Mesothelial cell of epicardium (in vitro differentiated cells): Measurements from ENCODE around the gene P4HB. TPM values are rescaled to one million over a fixed set of nuclear protein-coding genes. Genes with fewer than 3 reads are reported as not detected.

ENCODE experiments used
- DNase-seq, 2 experiments: peaks; one replicate each; pipeline ENCODE4 v3.0.0; 2021; ENCODE audit warnings: low spot score in 2 of 2; ENCODE audit not compliant: unreplicated experiment in 2 of 2
- H3K27ac Mint-ChIP-seq: 2 replicates; pipeline ENCODE4 v1.8.0; 2021; ENCODE audit warnings: mixed read lengths
- H3K27me3 Mint-ChIP-seq: 2 replicates; pipeline ENCODE4 v1.8.0; 2021; ENCODE audit warnings: low read depth, mixed read lengths
- H3K36me3 Mint-ChIP-seq: 2 replicates; pipeline ENCODE4 v1.8.0; 2021; ENCODE audit warnings: mixed read lengths
- H3K4me1 Mint-ChIP-seq: 2 replicates; pipeline ENCODE4 v1.8.0; 2021; ENCODE audit warnings: mixed read lengths
- H3K4me3 Mint-ChIP-seq: 2 replicates; pipeline ENCODE4 v1.8.0; 2021; ENCODE audit warnings: mild to moderate bottlenecking, moderate library complexity, mixed read lengths
- H3K9me3 Mint-ChIP-seq: 2 replicates; pipeline ENCODE4 v1.8.0; 2021; ENCODE audit warnings: mixed read lengths
- CTCF ChIP-seq: fragments of 200-600 bp; sonication (generic); IDR thresholded peaks from one replicate; pipeline ENCODE4 v1.5.0; 2021; ENCODE audit warnings: antibody characterized with exemption; ENCODE audit not compliant: unreplicated experiment
- total RNA-seq: library from RNA; stranded (reverse); gene quantifications from 3 replicates; pipeline ENCODE4 v1.2.1, GENCODE V29; 2021

The P4HB gene
- total RNA-seq, 1 donor from 2014 or later = 433 TPM

GRCh38 chr17:81868674-81869220 is 8.4 kb upstream of the P4HB start:
- Mint-ChIP-seq H3K4me1 (peaks cover 42% of the 10 kb centered on the region), H3K27ac (peak overlapping the region; percentile 96), H3K27me3 (no peaks in the 10 kb centered on the region), H3K36me3 (no peaks in the 10 kb centered on the region), H3K4me3 (peak overlapping the region; percentile 73), H3K9me3 (no peaks in the 10 kb centered on the region)
- no peak for TF ChIP-seq CTCF
- no peak for DNase-seq

- no peak for DNase-seq
- Mint-ChIP-seq H3K27ac (peak overlapping the region; percentile 96), H3K4me3 (peak overlapping the region; percentile 20), H3K27me3 (no peaks in the 10 kb centered on the region), H3K9me3 (no peaks in the 10 kb centered on the region), H3K4me1 (peaks cover 47% of the 10 kb centered on the region), H3K36me3 (no peaks in the 10 kb centered on the region)
- no peak for TF ChIP-seq CTCF
Measured at GRCh38 chr17:81867991-81868673, 7.8 kb upstream of the P4HB start.

GRCh38 chr17:81867170-81867990 is 7.0 kb upstream of the P4HB start:
- H3K4me1 Mint-ChIP-seq = peaks cover 48% of the 10 kb centered on the region
- H3K27ac Mint-ChIP-seq = peak overlapping the region; percentile 96
- no peak for TF ChIP-seq CTCF
- H3K4me3 Mint-ChIP-seq = peak overlapping the region; percentile 40
- no peaks in the 10 kb centered on the region for H3K27me3 Mint-ChIP-seq
- H3K9me3 Mint-ChIP-seq = no peaks in the 10 kb centered on the region
- H3K36me3 Mint-ChIP-seq = no peaks in the 10 kb centered on the region
- no peak for DNase-seq

GRCh38 chr17:81866440-81867169 is 6.3 kb upstream of the P4HB start:
- H3K27me3 Mint-ChIP-seq = no peaks in the 10 kb centered on the region
- no peaks in the 10 kb centered on the region for H3K9me3 Mint-ChIP-seq
- H3K27ac Mint-ChIP-seq = peak overlapping the region; percentile 96
- DNase-seq = no peak
- H3K36me3 Mint-ChIP-seq = no peaks in the 10 kb centered on the region
- TF ChIP-seq CTCF = no peak
- H3K4me1 Mint-ChIP-seq = peaks cover 48% of the 10 kb centered on the region
- H3K4me3 Mint-ChIP-seq = no peak overlapping the region

GRCh38 chr17:81865733-81866439 is 5.6 kb upstream of the P4HB start:
- no peak for TF ChIP-seq CTCF
- Mint-ChIP-seq H3K27me3 (no peaks in the 10 kb centered on the region), H3K4me3 (no peak overlapping the region), H3K9me3 (no peaks in the 10 kb centered on the region), H3K4me1 (peaks cover 51% of the 10 kb centered on the region), H3K36me3 (no peaks in the 10 kb centered on the region), H3K27ac (peak overlapping the region; percentile 96)
- DNase-seq = no peak
